Raji (cell line): ENCODE data around the gene CACNG1.

Experiments
- POLR2A ChIP-seq: IDR thresholded peaks from 2 replicates; pipeline ENCODE4 v1.6.1; 2011; ENCODE audit warnings: low read depth, low read length, control low read depth; ENCODE audit not compliant: insufficient read depth

CACNG1 gene

DNA sequence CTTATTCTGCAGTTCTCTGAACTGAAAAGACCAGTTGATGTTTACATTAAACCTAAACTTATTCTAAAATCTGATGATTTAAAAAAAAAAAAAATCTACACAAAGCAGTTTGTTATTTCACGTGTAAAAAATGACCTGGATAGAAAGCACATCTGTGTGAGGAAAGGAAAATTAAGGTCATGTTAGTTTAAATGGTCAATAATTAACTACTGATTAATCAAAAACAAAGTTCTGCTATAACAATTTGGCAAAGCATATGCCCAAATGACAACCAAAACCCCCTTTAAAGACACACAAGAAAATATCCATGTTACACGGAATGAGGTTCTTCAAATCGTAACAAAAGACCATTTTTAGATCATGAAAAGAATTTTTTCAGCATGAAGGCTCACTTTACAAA is 30.4 kb downstream of the CACNG1 start:
- no peak for TF ChIP-seq POLR2A

DNA sequence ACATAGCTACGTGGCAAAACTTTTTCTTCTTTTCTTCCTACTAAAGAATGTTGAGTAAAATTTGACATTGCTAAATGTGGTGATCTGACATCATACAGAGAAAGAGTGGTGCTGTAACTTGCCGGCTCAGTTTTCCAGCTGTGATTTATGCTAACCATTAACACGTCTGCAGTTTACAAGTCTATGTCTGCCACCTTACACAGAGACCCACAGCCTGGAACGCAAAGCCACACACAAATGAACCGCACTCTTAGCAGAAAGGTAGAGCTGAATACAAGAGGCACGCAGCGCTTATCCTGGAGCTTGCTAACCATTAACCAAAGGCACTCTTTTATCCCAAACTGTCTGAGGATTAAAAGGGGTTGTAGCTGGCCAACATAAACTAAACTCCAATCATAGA is 31.9 kb downstream of the CACNG1 start:
- no peak for TF ChIP-seq POLR2A

DNA sequence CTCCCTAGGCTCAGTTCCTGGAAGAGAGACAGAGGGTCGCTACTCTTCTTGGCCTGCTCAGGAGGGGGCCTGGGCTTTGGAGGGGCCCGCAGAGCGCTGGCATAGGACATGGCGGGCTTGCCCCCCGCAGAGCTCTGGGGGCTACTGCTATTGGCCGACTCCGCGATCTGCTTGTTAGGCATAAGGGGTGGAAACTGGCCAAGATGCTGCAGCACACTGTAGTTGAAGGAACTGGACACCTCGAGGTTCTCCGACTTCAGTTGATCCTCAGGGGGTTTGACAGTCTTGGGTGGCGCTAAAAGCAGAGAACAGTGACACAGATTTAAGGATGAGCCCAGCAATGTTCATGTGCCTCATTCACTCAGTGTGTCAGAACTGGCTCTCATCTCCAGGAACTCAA is 33.9 kb downstream of the CACNG1 start:
- no peak for TF ChIP-seq POLR2A

DNA sequence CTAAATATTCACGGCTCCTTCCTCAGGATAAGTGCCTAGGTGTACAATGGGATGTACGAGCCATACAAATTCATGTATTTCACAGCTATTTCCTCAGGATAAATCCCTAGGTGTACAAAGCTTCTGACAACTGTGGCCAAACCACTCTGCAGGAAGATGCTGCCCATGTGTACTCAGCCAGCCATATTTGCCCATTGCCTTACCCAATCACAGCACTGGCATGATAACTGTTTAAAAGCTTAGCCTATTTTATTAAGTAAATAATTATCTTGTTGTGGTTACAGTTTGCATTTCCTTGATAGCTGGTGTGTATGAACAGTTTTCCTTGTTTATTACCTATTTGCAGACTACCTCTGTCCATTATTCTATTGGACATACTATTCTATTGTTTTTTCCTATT is 35.1 kb downstream of the CACNG1 start:
- TF ChIP-seq POLR2A, result no peak

DNA sequence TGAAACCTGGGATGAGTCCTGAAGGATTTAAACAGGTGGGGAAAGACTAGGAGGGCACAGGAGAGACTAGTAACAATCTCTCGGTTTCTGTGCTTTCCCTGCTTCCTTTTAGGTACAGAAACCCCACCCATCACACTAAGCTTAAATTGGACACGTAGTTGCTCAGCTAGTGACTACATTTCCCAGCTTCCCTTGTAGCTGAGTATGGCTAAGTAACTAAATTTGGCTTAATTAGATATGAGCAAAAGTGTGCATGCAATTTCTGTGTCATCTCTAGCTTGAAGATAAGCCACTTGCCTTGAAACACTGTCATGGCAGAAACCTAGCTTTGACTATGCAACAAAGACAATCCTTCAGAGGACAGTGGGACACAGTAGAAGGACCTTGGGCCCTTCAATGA is 36.5 kb downstream of the CACNG1 start:
- TF ChIP-seq POLR2A, result no peak

DNA sequence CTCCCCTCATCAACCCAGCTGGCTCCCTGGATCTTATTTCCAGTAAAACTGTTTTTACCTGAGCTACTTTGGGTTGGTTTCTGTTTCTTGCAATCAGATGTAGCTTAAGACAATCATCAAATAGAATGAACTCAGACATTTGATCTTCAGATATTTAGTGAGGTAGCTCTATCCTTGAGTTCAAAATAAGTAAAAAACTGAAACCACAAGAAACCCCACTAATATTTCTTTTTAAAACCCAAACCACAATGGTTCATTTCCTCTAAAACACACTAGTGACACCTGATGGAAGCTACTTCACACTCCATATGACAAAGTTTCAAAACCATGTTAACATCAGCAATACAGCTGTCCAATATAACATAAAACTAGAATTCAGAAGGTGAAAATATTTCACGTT is 37.8 kb downstream of the CACNG1 start:
- TF ChIP-seq POLR2A, result no peak

DNA sequence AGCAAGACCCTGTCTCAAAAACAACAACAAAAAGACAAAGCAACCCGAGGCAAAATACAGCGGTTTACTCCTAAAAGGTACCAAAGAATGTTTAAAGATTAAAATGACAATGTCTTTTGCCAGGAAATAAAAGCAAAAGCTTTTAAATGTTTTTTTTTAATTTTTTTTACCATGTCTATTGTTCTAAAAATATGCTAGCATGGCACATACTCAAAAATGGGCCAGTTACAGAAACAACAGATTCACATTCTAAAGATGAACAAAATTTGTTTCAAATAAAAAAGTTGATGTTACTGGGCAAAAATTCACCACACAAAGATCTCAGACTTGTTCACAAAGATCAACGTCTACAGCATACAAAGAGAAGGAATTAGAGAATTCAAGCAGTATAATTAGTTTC is 41.1 kb downstream of the CACNG1 start:
- no peak for TF ChIP-seq POLR2A

DNA sequence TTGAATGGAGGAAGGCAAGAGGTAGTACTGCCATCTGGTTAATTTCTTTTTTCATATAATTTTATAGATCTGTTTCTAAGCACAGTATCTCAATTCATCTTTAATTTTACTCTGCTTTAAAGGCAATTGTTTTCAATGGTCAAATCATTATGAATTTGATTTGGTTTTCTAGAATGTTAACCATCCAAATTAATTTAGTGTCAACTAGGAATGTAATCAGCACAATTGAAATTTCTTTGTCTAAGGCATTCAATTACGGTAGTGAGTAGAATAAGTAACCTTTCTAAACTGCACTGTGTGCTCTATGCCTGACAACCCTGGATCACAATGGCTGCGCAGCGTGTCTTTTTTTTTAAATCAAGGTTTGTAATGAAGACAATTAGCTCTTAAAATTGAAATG is 44.3 kb downstream of the CACNG1 start:
- no peak for TF ChIP-seq POLR2A

DNA sequence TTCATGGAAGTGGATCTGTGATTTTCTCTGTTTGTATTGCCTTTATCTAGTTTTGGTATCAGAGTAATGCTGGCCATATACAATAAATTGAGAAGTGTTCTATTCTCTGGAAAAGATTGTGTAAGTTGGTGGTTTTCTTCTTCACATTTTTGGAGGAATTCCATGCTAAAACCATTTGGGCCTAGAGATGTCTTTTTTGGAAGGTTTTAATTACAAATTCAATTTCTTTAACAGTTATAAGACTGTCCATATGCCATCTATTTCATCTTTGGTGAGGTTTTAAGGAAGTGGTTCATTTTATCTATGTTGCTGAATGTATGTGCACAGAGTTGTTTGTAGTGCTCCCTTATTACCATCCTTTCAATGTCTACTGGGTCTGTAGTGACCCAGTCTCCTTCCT is 46.0 kb downstream of the CACNG1 start:
- TF ChIP-seq POLR2A, result no peak

DNA sequence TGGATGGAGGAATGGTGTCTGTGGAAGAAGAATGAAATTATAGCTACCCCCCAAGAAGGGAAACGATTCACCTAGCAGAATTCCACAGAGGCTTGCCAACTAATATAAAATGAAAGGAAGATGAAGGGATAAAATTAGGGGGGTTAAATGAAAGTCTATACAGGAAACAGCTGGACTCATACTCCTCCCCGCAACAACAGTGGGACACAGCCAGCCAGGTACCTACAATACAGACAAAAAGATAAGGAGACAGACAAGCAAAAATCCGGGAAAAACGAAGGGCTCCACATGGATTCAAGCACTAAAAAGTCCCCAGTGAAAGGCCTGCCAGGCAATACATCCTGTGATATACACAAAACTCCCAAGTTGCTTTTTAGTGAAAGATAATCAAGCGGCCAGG is 47.9 kb downstream of the CACNG1 start:
- TF ChIP-seq POLR2A, result no peak

DNA sequence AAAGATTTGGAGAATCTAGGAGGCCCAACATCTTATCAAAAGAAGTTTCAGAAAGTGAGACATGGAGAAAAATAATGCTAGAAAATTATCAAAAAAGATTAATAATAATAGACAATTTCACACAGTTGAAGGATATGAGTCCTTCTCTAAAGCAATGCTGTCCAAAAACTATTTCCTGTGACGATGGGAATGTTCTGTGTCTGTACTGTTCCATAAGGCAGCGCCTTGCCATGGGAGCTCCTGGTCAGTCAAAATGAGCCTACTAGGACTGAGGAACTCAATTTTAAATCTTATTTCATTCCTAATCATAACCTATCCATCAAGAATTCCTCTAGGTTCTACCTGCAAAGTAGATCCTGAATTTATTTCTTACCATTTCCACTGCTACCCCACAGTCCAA is 49.0 kb downstream of the CACNG1 start:
- no peak for TF ChIP-seq POLR2A

DNA sequence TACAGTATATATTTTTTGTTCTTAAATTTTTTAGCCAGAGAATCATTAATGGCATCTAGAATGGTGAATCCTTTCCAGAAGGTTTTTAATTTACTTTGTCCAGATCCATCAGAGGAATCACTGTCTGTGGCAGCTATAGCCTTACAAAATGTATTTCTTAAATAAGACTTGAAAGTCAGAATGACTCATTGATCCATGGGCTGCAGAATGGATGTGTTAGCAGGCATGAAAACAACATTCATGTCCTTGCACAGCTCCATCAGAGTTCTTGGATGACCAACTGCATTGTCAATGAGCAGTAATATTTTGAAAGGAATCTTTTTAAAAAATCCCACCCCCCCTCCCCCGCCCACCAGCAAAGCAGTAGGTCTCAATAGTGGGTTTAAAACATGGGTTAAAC is 51.4 kb downstream of the CACNG1 start:
- TF ChIP-seq POLR2A, result no peak

DNA sequence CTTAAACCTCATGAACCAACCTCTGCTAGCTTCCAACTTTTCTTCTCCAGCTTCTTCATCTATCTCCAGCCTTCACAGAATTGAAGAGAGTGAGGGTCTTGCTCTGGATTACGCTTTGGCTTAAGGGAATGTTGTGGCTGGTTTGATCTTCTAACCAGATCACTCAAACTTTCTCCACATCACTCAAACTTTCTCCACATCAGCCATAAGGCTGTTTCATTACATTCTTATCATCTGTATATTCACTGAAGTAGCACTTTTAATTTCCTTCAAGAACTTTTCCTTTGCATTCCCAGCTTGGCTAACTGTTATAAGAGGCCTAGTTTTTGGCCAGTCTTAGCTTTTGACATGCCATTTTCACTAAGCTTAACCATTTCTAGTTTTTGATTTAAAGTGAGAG is 52.3 kb downstream of the CACNG1 start:
- no peak for TF ChIP-seq POLR2A

DNA sequence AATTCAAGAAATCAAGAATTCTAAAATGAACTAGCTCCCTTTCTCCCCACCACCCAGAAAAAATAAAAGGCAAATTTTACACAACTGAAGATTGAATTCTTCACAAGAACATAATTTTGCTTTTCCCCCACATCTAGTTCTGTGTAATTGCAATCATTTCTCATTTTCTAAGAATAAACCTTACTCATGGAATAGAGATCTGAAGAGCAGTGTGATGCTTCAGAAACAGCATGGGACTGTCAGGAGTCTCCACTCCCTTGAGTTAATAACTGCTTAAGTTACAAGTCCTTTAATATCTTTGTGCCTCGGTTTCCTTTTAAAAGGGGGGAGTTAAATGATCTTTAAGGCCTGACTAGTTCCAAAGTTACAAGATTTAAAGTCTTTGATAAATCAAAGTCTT is 53.7 kb downstream of the CACNG1 start:
- TF ChIP-seq POLR2A, result no peak

DNA sequence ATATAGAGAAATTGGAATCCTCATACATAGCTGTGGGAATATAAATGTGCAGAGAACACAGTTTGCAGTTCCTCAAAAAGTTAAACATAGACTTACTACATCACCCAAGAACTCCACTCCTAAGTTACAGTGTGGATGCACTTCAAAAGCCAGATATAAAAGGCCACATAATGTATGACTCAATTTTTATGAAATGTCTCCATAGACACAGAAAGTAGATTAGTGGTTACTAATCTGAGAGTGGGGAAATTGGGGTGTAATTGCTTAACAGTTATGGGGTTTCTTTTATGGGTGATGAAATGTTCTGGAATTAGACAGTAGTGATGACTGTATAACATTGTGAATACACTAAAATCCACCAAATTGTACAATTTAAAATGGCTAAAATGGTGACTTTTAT is 60.9 kb downstream of the CACNG1 start:
- no peak for TF ChIP-seq POLR2A
